HCT116 (cell line): ENCODE data around the gene TMC3.

Experiments
- CBX3 ChIP-seq: IDR thresholded peaks from 2 replicates; pipeline ENCODE4 v1.6.1; 2012; ENCODE audit warnings: low read depth
- EGR1 ChIP-seq: IDR thresholded peaks from 2 replicates; pipeline ENCODE4 v1.6.1; 2012; ENCODE audit warnings: low read depth
- EZH2 ChIP-seq: fragments of 200-600 bp; sonication (generic); IDR thresholded peaks from 2 replicates; pipeline ENCODE4 v1.6.1; 2017; ENCODE audit warnings: antibody characterized with exemption, mixed run types
- EZH2phosphoT487 ChIP-seq: fragments of 200-600 bp; IDR thresholded peaks from 2 replicates; pipeline ENCODE4 v1.6.1; 2018; ENCODE audit warnings: antibody characterized with exemption, borderline replicate concordance
- POLR2A ChIP-seq: IDR thresholded peaks from 2 replicates; pipeline ENCODE4 v1.7.0; 2011; ENCODE audit warnings: borderline replicate concordance; ENCODE audit not compliant: insufficient read depth, insufficient read length; ENCODE audit errors: extremely low read depth
- RAD21 ChIP-seq: IDR thresholded peaks from 2 replicates; pipeline ENCODE4 v1.6.1; 2012; ENCODE audit warnings: low read depth, mild to moderate bottlenecking
- REST ChIP-seq: IDR thresholded peaks from 2 replicates; pipeline ENCODE4 v1.6.1; 2012; ENCODE audit warnings: low read depth
- SP1 ChIP-seq: IDR thresholded peaks from 2 replicates; pipeline ENCODE4 v1.6.1; 2012; ENCODE audit warnings: low read depth
- SRF ChIP-seq: IDR thresholded peaks from 2 replicates; pipeline ENCODE4 v1.6.1; 2012; ENCODE audit warnings: low read depth
- YY1 ChIP-seq: IDR thresholded peaks from 2 replicates; pipeline ENCODE4 v1.6.1; 2011; ENCODE audit warnings: low read length, low read depth, moderate library complexity, mild to moderate bottlenecking; ENCODE audit not compliant: insufficient replicate concordance; ENCODE audit errors: extremely low read depth
- ZFX ChIP-seq: fragments of 450-650 bp; IDR thresholded peaks from 2 replicates; pipeline ENCODE4 v1.6.1; 2017
- ZNF274 ChIP-seq: fragments of 200-500 bp; sonication (Bioruptor generic); IDR thresholded peaks from 2 replicates; pipeline ENCODE4 v1.6.1; 2014; ENCODE audit warnings: mild to moderate bottlenecking, low read depth, low read length, inconsistent platforms
- TF ChIP-seq, protein P1 (sequence below), 3 experiments: fragments of 200-600 bp in 1 of 3; sonication (generic) in 1 of 3; IDR thresholded peaks in 2 of 3; conservative IDR thresholded peaks in 1 of 3; 2 replicates each; pipeline ENCODE4 v1.5.1; 2012 to 2017; ENCODE audit warnings: low read depth in 2 of 3, low read length in 2 of 3, antibody characterized with exemption in 1 of 3, borderline replicate concordance in 1 of 3, control low read depth in 1 of 3, mild to moderate bottlenecking in 1 of 3, mixed read lengths in 1 of 3, mixed run types in 1 of 3, moderate library complexity in 1 of 3; ENCODE audit not compliant: insufficient read depth in 1 of 3
- TF ChIP-seq, protein P2 (sequence below): IDR thresholded peaks from 2 replicates; pipeline ENCODE4 v1.6.1; 2012

GRCh38 chr15:81391657-81392056 is 17.6 kb upstream of the TMC3 start:
- no peak for TF ChIP-seq SRF
- no peak for TF ChIP-seq ZFX
- TF ChIP-seq EZH2: no peak
- no peak for TF ChIP-seq SP1
- TF ChIP-seq, protein P1, sequence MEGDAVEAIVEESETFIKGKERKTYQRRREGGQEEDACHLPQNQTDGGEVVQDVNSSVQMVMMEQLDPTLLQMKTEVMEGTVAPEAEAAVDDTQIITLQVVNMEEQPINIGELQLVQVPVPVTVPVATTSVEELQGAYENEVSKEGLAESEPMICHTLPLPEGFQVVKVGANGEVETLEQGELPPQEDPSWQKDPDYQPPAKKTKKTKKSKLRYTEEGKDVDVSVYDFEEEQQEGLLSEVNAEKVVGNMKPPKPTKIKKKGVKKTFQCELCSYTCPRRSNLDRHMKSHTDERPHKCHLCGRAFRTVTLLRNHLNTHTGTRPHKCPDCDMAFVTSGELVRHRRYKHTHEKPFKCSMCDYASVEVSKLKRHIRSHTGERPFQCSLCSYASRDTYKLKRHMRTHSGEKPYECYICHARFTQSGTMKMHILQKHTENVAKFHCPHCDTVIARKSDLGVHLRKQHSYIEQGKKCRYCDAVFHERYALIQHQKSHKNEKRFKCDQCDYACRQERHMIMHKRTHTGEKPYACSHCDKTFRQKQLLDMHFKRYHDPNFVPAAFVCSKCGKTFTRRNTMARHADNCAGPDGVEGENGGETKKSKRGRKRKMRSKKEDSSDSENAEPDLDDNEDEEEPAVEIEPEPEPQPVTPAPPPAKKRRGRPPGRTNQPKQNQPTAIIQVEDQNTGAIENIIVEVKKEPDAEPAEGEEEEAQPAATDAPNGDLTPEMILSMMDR (IDR thresholded peaks at IDR 0.05 in 2 of 3, conservative IDR thresholded peaks at IDR 0.05 in 1 of 3; ENCODE audit: borderline replicate concordance in 1 of 3, insufficient read depth in 1 of 3, low read depth in 2 of 3, low read length in 2 of 3): no peak
- TF ChIP-seq REST: no peak
- TF ChIP-seq, protein P2, sequence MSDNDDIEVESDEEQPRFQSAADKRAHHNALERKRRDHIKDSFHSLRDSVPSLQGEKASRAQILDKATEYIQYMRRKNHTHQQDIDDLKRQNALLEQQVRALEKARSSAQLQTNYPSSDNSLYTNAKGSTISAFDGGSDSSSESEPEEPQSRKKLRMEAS: no peak
- TF ChIP-seq POLR2A: no peak
- TF ChIP-seq RAD21: no peak
- no peak for TF ChIP-seq YY1
- TF ChIP-seq CBX3: no peak
- TF ChIP-seq ZNF274: no peak
- TF ChIP-seq EGR1: no peak
- TF ChIP-seq EZH2phosphoT487: no peak
